ENCODE results near the gene ELP6. TPM values are rescaled to one million over a fixed set of nuclear protein-coding genes. Genes with fewer than 3 reads are reported as not detected.
"Not testable (repeated sequence)": the region's sequence is repeated elsewhere in the genome, so short reads cannot be mapped to it uniquely, and the experiment has no call there.

ELP6 gene
- total RNA-seq, 1 donor from 2014 or later = 18.7 TPM

DNA sequence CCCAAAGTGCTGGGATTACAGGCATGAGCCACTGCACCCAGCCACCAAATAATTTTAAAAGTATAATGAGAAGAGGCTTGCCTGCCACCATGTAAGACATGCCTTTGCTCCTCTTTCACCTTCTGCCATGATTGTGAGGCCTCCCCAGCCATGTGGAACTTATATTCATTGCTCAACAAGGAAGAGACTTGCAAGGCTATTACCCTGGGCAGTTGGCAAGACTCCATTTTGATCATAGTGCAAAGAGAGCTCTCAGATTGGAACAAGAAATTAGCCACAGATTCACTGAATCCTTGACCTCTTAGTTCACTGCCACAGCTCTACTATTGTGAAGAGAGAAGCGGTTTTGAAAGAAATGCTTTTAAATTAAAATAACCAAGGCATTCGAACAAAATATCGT lies 43.9 kb downstream of the ELP6 start:
- ATAC-seq = peak; percentile 67
- DNase-seq (ENCODE audit: low spot score) = no peak

DNA sequence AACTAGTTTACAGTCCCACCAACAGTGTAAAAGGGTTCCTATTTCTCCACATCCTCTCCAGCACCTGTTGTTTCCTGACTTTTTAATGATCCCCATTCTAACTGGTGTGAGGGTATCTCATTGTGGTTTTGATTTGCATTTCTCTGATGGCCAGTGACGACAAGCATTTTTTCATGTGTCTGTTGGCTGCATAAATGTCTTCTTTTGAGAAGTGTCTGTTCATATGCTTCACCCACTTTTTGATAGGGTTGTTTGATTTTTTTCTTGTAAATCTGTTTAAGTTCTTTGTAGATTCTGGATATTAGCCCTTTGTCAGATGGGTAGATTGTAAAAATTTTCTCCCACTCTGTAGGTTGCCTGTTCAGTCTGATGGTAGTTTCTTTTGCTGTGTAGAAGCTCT lies 45.2 kb downstream of the ELP6 start:
- ATAC-seq; DNase-seq (ENCODE audit: low spot score): not testable (repeated sequence)

DNA sequence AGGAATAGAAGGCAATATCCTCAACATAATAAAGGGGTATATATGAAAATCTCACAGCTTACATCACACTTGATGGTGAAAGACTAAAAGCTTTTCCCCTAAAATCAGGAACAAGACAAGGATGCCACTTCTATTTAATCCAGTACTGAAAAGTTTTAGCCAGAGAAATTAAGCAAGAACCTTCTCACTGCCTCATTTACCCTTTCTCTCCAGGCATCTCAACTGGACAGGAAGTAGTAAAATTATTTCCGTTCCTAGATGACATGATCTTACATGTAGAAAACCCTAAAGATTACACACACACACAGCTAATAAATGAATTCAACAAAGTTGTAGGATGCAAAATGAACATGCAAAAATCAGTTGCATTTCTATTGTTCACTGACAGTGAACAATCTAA lies 48.9 kb downstream of the ELP6 start:
- DNase-seq (ENCODE audit: low spot score) (no peak), ATAC-seq (no peak)

DNA sequence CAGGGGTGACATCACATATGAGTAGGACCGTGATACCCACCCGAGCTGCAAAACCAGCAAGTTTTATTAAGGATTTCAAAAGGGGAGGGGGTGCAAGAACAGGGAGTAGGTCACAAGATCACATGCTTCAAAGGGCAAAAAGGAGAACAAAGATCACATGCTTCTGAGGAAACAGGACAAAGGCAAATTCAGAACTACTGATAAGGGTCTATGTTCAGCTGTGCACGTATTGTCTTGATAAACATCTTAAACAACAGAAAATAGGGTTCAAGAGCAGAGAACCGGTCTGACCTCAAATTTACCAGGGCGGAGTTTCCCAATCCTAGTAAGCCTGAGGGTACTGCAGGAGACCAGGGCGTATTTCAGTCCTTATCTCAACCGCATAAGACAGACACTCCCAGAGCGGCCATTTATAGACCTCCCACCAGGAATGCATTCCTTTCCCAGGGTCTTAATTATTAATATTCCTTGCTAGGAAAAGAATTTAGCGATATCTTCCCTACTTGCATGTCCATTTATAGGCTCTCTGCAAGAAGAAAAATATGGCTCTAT lies 53.9 kb downstream of the ELP6 start:
- DNase-seq (ENCODE audit: low spot score) = not testable (repeated sequence)

DNA sequence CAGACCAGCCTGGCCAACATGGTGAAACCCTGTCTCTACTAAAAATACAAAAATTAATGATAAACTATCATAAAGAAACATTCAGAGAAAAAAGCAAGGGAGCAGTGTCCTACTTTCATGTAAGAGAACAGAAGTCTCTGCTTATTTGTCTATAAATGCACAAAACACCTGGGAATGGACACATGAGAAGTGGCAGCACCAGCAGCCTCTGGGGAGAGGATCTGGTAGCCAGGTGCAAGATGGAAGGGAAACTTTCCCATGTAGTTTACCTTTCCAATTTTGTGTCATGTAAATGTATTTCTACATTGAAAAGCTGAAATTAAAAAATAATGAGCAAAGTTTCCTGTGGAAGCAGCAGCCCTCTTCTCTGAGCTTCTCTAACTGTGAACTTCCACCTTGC lies 56.5 kb downstream of the ELP6 start:
- ATAC-seq (peak; percentile 33), DNase-seq (ENCODE audit: low spot score) (no peak)

More for the DNA sequence above, 53.9 kb downstream of the ELP6 start:
- not testable (repeated sequence) for ATAC-seq

DNA sequence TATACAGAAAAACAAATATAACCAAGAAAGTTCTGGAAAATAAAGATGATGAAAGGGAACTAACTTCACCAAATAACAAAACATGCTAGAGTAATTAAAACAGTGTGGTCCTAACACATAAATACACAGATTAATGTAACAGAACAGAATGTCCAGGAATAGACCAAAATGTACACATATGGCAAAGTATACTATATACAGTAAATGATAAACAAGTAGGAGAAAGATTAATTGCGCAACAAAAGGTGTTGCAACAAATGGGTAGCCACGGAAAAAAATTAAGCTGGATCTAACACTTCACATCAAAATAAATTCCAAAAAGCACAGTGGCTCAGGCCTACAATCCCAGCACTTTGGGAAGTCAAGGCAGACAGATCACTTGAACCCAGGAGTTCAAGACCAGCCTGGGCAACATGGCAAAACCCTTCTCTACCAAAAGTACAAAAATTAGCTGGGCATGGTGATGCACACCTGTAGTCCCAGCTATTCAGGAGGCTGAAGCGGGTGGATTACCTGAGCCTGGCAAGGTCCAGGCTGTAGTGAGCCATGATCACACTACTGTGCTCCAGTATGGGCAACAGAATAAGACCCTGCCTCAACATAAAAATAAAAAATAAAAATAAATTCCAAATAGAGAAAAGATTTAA lies 57.6 kb downstream of the ELP6 start:
- DNase-seq (ENCODE audit: low spot score) = no peak
- ATAC-seq = no peak

DNA sequence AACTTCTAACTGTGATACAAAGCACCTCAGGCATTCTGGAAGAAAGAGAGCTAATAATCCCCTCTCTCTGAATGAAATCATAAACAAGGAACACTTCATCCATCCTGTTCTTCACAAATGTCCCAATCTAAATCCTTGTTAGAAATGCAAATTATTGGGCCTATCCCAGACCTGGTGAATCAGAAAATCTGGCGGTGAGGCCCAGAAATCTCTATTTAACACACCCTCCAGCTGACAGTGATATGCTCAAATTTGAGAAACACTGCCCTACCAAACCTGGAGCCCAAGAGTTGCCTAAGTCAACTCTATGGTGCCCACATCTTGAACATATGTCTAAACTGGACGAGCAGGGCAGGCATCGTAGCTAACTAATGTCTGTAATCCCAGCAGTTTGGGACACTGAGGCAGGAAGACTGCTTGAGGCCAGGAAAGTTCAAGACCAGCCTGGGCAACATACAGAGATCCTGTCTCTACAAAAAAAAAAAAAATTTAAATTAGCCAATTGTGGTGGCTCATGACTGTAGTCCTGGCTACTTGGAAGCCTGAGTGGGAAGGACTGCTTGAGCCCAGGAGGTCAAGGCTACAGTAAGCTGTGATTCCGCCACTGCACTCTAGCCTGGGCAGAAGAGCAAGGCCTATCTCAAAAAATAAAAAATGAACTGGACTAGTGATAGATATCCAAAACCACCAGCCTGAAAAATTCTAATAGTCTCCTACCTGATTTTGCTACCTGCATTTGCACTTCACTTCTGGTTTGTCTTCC lies 60.9 kb downstream of the ELP6 start:
- DNase-seq (ENCODE audit: low spot score) (no peak), ATAC-seq (peak; percentile 35)

Other genes with a start within 250 kb of the ELP6 start
- 1.6 TPM for gene KIF9, start 230.9 kb downstream of the ELP6 start, total RNA-seq
- gene KLHL18, start 230.8 kb downstream of the ELP6 start, total RNA-seq = 9.4 TPM
- 20.4 TPM for gene PTPN23, start 132.7 kb downstream of the ELP6 start, total RNA-seq
- gene SCAP, start 37.8 kb downstream of the ELP6 start, total RNA-seq = 92.3 TPM
- gene CSPG5, start 65.2 kb upstream of the ELP6 start, total RNA-seq = 0.48 TPM

Measured in left lobe of liver (tissue), 2 donors.